ENCODE results near the gene PNMT.

GRCh38 chr17:39662551-39663339, 5.5 kb upstream of the PNMT start:
- TF ChIP-seq ZFX (IDR thresholded peaks at IDR 0.05), result no peak
- TF ChIP-seq, protein P1, sequence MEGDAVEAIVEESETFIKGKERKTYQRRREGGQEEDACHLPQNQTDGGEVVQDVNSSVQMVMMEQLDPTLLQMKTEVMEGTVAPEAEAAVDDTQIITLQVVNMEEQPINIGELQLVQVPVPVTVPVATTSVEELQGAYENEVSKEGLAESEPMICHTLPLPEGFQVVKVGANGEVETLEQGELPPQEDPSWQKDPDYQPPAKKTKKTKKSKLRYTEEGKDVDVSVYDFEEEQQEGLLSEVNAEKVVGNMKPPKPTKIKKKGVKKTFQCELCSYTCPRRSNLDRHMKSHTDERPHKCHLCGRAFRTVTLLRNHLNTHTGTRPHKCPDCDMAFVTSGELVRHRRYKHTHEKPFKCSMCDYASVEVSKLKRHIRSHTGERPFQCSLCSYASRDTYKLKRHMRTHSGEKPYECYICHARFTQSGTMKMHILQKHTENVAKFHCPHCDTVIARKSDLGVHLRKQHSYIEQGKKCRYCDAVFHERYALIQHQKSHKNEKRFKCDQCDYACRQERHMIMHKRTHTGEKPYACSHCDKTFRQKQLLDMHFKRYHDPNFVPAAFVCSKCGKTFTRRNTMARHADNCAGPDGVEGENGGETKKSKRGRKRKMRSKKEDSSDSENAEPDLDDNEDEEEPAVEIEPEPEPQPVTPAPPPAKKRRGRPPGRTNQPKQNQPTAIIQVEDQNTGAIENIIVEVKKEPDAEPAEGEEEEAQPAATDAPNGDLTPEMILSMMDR (conservative IDR thresholded peaks at IDR 0.05), result no peak
